ENCODE measurements around the gene PRKAB2. TPM values are rescaled to one million over a fixed set of nuclear protein-coding genes. Genes with fewer than 3 reads are reported as not detected.
"Not testable (repeated sequence)": the region's sequence is repeated elsewhere in the genome, so short reads cannot be mapped to it uniquely, and the experiment has no call there.

PRKAB2 gene
- total RNA-seq, 4 donors from 2014 or later, result 20.9 to 45.6 (median 27.3) TPM

- in situ Hi-C loops (cut with MboI; ENCODE audit: low pct_ligation_motif_present in 1 of 4, low pct_unique_long_range_greater_than_20kb in 1 of 4, low sequenced_read_pairs in 3 of 4), result no loop called here
- WGBS, 2 donors (ENCODE audit: low coverage in 1 of 2), result 85% methylated on average over 3 of the region's 3 CpGs; no CpG with 5 or more reads in 1 of the 2 donors
- Histone ChIP-seq H3K4me1 (no peaks in the 10 kb centered on the region), H3K27ac (no peak overlapping the region), H3K36me3 (no peaks in the 10 kb centered on the region), H3K9me3 (no peaks in the 10 kb centered on the region), H3K4me3 (no peak overlapping the region), H3K27me3 (no peaks in the 10 kb centered on the region)
- DNase-seq, result no peak
- TF ChIP-seq CTCF (IDR thresholded peaks at IDR 0.05) (no peak), EP300 (IDR thresholded peaks at IDR 0.05; ENCODE audit: low read depth) (no peak), POLR2A (IDR thresholded peaks at IDR 0.05) (no peak), POLR2AphosphoS5 (IDR thresholded peaks at IDR 0.05) (no peak)
- intact Hi-C loops (cut with DNase I; ENCODE audit: low total_unique reads), result no loop called here
Observed at GRCh38 chr1:147129116-147129873, 43.0 kb downstream of the PRKAB2 start.

GRCh38 chr1:147124266-147124665 lies 48.0 kb downstream of the PRKAB2 start:
- 62 to 86% methylated on average over 1 to 2 of the region's 2 CpGs for WGBS, 2 donors (ENCODE audit: low coverage in 1 of 2)
- Histone ChIP-seq H3K4me3 (no peak overlapping the region), H3K36me3 (no peaks in the 10 kb centered on the region), H3K4me1 (no peaks in the 10 kb centered on the region), H3K27ac (no peak overlapping the region), H3K27me3 (no peaks in the 10 kb centered on the region), H3K9me3 (no peaks in the 10 kb centered on the region)
- in situ Hi-C loops (cut with MboI; ENCODE audit: low pct_ligation_motif_present in 1 of 4, low pct_unique_long_range_greater_than_20kb in 1 of 4, low sequenced_read_pairs in 3 of 4) (no loop called here), intact Hi-C loops (cut with DNase I; ENCODE audit: low total_unique reads) (no loop called here)
- TF ChIP-seq POLR2AphosphoS5 (IDR thresholded peaks at IDR 0.05) (no peak), CTCF (IDR thresholded peaks at IDR 0.05) (no peak), POLR2A (IDR thresholded peaks at IDR 0.05) (no peak)
- no peak for DNase-seq

- Histone ChIP-seq H3K27me3 (no peaks in the 10 kb centered on the region), H3K27ac (no peak overlapping the region), H3K36me3 (no peaks in the 10 kb centered on the region), H3K9me3 (no peaks in the 10 kb centered on the region), H3K4me1 (no peaks in the 10 kb centered on the region), H3K4me3 (no peak overlapping the region)
- WGBS, 2 donors (ENCODE audit: low coverage in 1 of 2), result 33 to 50% methylated on average over 1 of the region's 1 CpG
- intact Hi-C loops (cut with DNase I; ENCODE audit: low total_unique reads), result no loop called here
- TF ChIP-seq CTCF (IDR thresholded peaks at IDR 0.05) (no peak), POLR2AphosphoS5 (IDR thresholded peaks at IDR 0.05) (no peak), POLR2A (IDR thresholded peaks at IDR 0.05) (no peak), EP300 (IDR thresholded peaks at IDR 0.05; ENCODE audit: low read depth) (no peak)
- no peak for DNase-seq
- in situ Hi-C loops (cut with MboI; ENCODE audit: low pct_ligation_motif_present in 1 of 4, low pct_unique_long_range_greater_than_20kb in 1 of 4, low sequenced_read_pairs in 3 of 4), result no loop called here
Observed at GRCh38 chr1:147117109-147117508, 55.2 kb downstream of the PRKAB2 start.

- intact Hi-C loops (cut with DNase I; ENCODE audit: low total_unique reads) (no loop called here), in situ Hi-C loops (cut with MboI; ENCODE audit: low pct_ligation_motif_present in 1 of 4, low pct_unique_long_range_greater_than_20kb in 1 of 4, low sequenced_read_pairs in 3 of 4) (no loop called here)
- DNase-seq, result no peak
- no peak overlapping the region for H3K4me3 ChIP-seq
- H3K9me3 ChIP-seq, result no peaks in the 10 kb centered on the region
- TF ChIP-seq POLR2A (IDR thresholded peaks at IDR 0.05) (no peak), EP300 (IDR thresholded peaks at IDR 0.05; ENCODE audit: low read depth) (no peak)
- H3K36me3 ChIP-seq, result no peaks in the 10 kb centered on the region
- H3K27ac ChIP-seq, result no peak overlapping the region
- H3K4me1 ChIP-seq, result no peaks in the 10 kb centered on the region
- no peaks in the 10 kb centered on the region for H3K27me3 ChIP-seq
- 72 to 100% methylated on average over 1 to 2 of the region's 2 CpGs for WGBS, 2 donors (ENCODE audit: low coverage in 1 of 2)
Observed at GRCh38 chr1:147115496-147115895, 56.8 kb downstream of the PRKAB2 start.

DNA sequence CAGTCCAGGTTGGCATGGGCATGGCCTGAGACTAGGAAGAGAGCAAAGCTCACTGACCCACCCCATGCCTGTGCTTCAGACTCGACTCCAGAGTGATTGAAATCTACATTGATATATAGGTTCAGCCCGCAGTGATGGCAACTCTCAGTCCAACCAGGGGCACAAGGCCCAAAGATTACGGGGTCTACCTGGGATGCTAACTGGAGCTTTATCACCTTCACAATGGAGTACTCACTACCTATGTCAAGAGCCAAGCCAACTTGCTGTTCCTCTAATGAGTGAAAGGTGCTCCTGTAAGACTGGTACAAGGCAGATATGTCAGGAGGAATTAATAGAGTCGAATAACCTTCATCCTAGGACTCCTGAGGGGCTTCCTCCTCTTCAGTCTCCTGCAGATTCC lies 57.2 kb downstream of the PRKAB2 start:
- intact Hi-C loops (cut with DNase I; ENCODE audit: low total_unique reads); DNase-seq; H3K27ac ChIP-seq; H3K36me3 ChIP-seq; in situ Hi-C loops (cut with MboI; ENCODE audit: low pct_ligation_motif_present in 1 of 4, low pct_unique_long_range_greater_than_20kb in 1 of 4, low sequenced_read_pairs in 3 of 4); H3K27me3 ChIP-seq; H3K9me3 ChIP-seq; H3K4me1 ChIP-seq; H3K4me3 ChIP-seq: not testable (repeated sequence)
- 67 to 86% methylated on average over 1 to 2 of the region's 4 CpGs for WGBS, 2 donors (ENCODE audit: low coverage in 1 of 2)

DNA sequence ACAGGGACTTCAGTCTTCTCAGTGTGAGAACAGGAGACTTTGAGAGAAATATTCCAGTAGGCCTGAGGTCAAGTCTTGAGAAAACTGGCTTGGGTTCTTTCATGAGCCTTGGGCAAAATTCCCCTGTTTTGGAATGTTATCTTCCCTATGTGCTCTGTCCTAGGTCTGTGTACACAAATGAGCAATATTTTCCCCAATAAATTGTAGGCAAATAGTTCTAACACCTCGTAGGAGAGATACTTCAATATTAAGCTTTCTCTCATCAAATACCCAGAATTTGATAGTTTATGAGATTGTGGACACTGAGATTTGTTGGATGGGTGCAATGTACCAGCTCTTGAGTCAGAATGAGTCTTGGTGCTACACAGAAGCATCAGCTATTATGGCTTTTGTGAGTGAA lies 57.9 kb downstream of the PRKAB2 start:
- H3K27ac ChIP-seq; intact Hi-C loops (cut with DNase I; ENCODE audit: low total_unique reads); H3K9me3 ChIP-seq; H3K36me3 ChIP-seq; H3K27me3 ChIP-seq; H3K4me1 ChIP-seq; H3K4me3 ChIP-seq; DNase-seq; in situ Hi-C loops (cut with MboI; ENCODE audit: low pct_ligation_motif_present in 1 of 4, low pct_unique_long_range_greater_than_20kb in 1 of 4, low sequenced_read_pairs in 3 of 4): not testable (repeated sequence)
- 61% methylated on average over 1 of the region's 1 CpG; no CpG with 5 or more reads in 1 of the 2 donors for WGBS, 2 donors (ENCODE audit: low coverage in 1 of 2)
